PC-9 (cell line): ENCODE data around the gene GBGT1.

ENCODE experiments used
- EZH2 ChIP-seq: fragments of 200-600 bp; sonication (generic); IDR thresholded peaks from 2 replicates; pipeline ENCODE4 v1.8.0; 2017; ENCODE audit warnings: antibody characterized with exemption, low read depth
- TF ChIP-seq, protein P1 (sequence below): fragments of 200-600 bp; sonication (generic); conservative IDR thresholded peaks from 2 replicates; pipeline ENCODE4 v1.6.1; 2017; ENCODE audit warnings: mixed run types, antibody characterized with exemption, mild to moderate bottlenecking, moderate library complexity

DNA sequence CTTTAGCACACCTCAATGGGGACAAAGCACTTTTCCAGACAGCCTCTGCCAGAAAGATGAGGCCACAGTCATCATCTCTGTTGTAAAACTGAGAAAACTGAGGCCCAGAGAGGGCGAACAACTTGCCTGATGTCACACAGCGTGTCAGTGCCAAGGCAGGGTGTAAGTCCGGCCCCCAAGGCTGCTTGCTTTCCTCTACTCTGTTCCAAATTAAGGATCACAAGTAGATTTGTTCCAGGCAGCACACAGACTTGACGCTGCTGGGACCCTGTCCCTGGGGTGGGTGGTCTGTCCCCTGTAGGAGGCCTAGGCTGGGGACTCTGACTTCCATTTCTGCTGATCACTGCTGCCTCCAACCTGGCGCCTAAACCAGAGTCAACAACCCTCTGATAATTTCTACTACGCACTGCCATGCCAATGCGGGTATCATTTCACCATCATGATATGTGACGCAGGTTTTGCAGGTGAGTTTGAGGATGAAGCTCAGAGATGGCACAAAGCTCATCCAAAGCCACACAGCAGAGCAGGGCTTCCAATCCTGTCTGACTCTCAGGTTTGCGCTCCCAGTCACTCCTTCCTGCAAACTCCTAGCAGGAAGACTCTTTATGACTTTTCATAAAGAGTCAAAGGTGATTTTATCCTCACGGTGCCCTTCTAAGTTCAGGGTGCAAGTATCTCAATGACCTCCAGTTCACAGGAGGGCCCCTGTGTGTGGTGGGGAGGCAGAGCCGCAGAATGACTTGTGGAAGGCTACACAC is 29.1 kb downstream of the GBGT1 start:
- TF ChIP-seq, protein P1, sequence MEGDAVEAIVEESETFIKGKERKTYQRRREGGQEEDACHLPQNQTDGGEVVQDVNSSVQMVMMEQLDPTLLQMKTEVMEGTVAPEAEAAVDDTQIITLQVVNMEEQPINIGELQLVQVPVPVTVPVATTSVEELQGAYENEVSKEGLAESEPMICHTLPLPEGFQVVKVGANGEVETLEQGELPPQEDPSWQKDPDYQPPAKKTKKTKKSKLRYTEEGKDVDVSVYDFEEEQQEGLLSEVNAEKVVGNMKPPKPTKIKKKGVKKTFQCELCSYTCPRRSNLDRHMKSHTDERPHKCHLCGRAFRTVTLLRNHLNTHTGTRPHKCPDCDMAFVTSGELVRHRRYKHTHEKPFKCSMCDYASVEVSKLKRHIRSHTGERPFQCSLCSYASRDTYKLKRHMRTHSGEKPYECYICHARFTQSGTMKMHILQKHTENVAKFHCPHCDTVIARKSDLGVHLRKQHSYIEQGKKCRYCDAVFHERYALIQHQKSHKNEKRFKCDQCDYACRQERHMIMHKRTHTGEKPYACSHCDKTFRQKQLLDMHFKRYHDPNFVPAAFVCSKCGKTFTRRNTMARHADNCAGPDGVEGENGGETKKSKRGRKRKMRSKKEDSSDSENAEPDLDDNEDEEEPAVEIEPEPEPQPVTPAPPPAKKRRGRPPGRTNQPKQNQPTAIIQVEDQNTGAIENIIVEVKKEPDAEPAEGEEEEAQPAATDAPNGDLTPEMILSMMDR = no peak
- TF ChIP-seq EZH2 = no peak
